OCI-LY3 (cell line): ENCODE results near the gene LHPP.

Experiments used
- H2AFZ ChIP-seq: fragments of 200-600, 300-600 bp; shearing (Covaris generic); 2 replicates; pipeline ENCODE4 v1.6.0; 2014; ENCODE audit warnings: antibody characterized with exemption, low read depth, low read length
- H3K27ac ChIP-seq: fragments of 200-600, 300-600 bp; sonication (generic); 2 replicates; pipeline ENCODE4 v1.5.1; 2014; ENCODE audit warnings: mild to moderate bottlenecking, low read length, moderate library complexity, mixed read lengths
- H3K27me3 ChIP-seq: fragments of 200-600, 300-600 bp; sonication (generic); 2 replicates; pipeline ENCODE4 v1.6.1; 2014; ENCODE audit warnings: low read depth, low read length, mixed read lengths
- H3K36me3 ChIP-seq: fragments of 200-600, 300-600 bp; sonication (generic); replicated peaks from 2 replicates; pipeline ENCODE3; 2014; ENCODE audit warnings: low read depth, low read length, mixed read lengths
- H3K4me1 ChIP-seq: fragments of 300-600, 200-600 bp; sonication (generic); 2 replicates; pipeline ENCODE4 v1.6.1; 2014; ENCODE audit warnings: low read length, mixed read lengths
- H3K4me2 ChIP-seq: fragments of 200-600, 300-600 bp; sonication (generic); 2 replicates; pipeline ENCODE4 v1.6.1; 2014; ENCODE audit warnings: low read length, mixed read lengths
- H3K4me3 ChIP-seq: fragments of 300-600, 200-600 bp; sonication (generic); 2 replicates; pipeline ENCODE4 v1.5.1; 2014; ENCODE audit warnings: antibody characterized with exemption, mild to moderate bottlenecking, low read length, moderate library complexity
- H3K79me2 ChIP-seq: fragments of 300-600, 200-600 bp; shearing (Covaris generic); 2 replicates; pipeline ENCODE4 v1.6.1; 2014; ENCODE audit warnings: mild to moderate bottlenecking, low read length, mixed read lengths
- H3K9ac ChIP-seq: fragments of 300-600, 200-600 bp; shearing (Covaris generic); 2 replicates; pipeline ENCODE4 v1.6.0; 2014; ENCODE audit warnings: mild to moderate bottlenecking, low read length, moderate library complexity
- H3K9me3 ChIP-seq: fragments of 200-600, 300-600 bp; shearing (Covaris generic); 2 replicates; pipeline ENCODE4 v1.6.1; 2014; ENCODE audit warnings: low read length, mixed read lengths; ENCODE audit not compliant: insufficient read depth
- H4K20me1 ChIP-seq: fragments of 200-600, 300-600 bp; sonication (generic); 2 replicates; pipeline ENCODE4 v1.6.1; 2016; ENCODE audit warnings: low read length, mixed read lengths; ENCODE audit not compliant: insufficient read depth
- CTCF ChIP-seq: fragments of 200-600, 300-600 bp; sonication (generic); IDR thresholded peaks from 2 replicates; pipeline ENCODE4 v1.5.1; 2014; ENCODE audit warnings: antibody characterized with exemption, low read length, low read depth
- EZH2phosphoT487 ChIP-seq: fragments of 200-600 bp; shearing (Covaris generic); IDR thresholded peaks from 2 replicates; pipeline ENCODE4 v1.6.1; 2018; ENCODE audit warnings: antibody characterized with exemption, mixed run types, low read depth

Gene LHPP

DNA sequence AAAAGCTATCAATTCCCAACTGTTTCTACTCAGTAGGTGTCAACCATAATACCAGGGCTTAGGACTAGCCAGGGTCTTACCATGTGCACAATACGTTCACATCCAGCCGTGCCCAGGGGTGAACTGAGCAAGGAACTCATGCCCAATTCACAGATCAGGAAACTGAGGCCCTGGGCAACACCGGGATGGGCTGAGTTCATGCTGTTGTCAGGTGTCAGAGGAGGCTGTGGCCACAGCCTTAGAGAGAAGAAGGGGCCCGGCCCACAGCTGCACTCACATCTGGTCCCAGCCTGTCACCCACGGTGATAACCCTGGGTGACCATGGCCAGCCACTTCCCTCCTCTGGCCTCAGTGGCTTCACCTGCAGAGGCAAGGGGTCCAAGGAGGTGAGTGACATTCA, 190.6 kb downstream of the LHPP start:
- Histone ChIP-seq H3K36me3 (peaks cover 3% of the 10 kb centered on the region), H3K27ac (no peak overlapping the region), H3K4me3 (no peak overlapping the region), H3K79me2 (peaks cover 3% of the 10 kb centered on the region; the same call in 1 of the 2 replicates), H3K4me2 (no peak overlapping the region), H3K9me3 (no peaks in the 10 kb centered on the region), H3K27me3 (no peaks in the 10 kb centered on the region), H3K4me1 (peaks cover 20% of the 10 kb centered on the region), H3K9ac (no peak overlapping the region), H4K20me1 (peaks cover 40% of the 10 kb centered on the region), H2AFZ (no peak overlapping the region)
- TF ChIP-seq EZH2phosphoT487 (no peak), CTCF (no peak)

GRCh38 chr10:124652701-124653100, 191.1 kb downstream of the LHPP start:
- no peak overlapping the region for H3K4me3 ChIP-seq
- H3K4me2 ChIP-seq: no peak overlapping the region
- peaks cover 1% of the 10 kb centered on the region; the same call in 1 of the 2 replicates for H3K79me2 ChIP-seq
- no peak overlapping the region for H3K9ac ChIP-seq
- no peak overlapping the region for H3K27ac ChIP-seq
- peaks cover 20% of the 10 kb centered on the region for H3K4me1 ChIP-seq
- peaks cover 46% of the 10 kb centered on the region for H4K20me1 ChIP-seq
- H2AFZ ChIP-seq: no peak overlapping the region
- H3K9me3 ChIP-seq: no peaks in the 10 kb centered on the region
- peaks cover 3% of the 10 kb centered on the region for H3K36me3 ChIP-seq
- TF ChIP-seq EZH2phosphoT487 (no peak), CTCF (no peak)
- H3K27me3 ChIP-seq: no peaks in the 10 kb centered on the region

DNA sequence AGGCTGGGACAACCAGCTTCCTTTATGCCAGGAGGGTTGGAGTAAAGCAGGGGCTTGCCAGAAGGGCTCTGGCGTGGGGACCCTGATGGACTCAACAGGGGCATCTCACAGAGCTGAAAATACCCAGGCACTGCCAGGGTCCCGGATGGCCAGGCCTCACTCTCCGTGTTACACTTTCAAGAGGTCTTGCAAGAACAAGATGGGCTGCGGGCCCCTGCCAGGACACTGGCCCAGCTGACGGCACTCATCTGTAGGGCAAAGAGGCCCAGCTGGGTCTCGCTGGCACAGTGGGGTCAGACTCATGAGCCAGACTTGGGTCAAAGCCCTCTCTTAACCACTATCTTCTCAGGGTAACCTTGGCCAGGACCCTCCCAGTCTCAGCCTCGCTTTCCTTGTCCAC, 191.7 kb downstream of the LHPP start:
- Histone ChIP-seq H3K79me2 (no peaks in the 10 kb centered on the region; the same call in 1 of the 2 replicates), H3K9me3 (no peaks in the 10 kb centered on the region), H2AFZ (no peak overlapping the region), H3K4me3 (no peak overlapping the region), H3K4me1 (peaks cover 16% of the 10 kb centered on the region), H3K36me3 (peaks cover 3% of the 10 kb centered on the region), H3K4me2 (no peak overlapping the region), H3K27ac (no peak overlapping the region), H4K20me1 (peaks cover 47% of the 10 kb centered on the region), H3K9ac (no peak overlapping the region), H3K27me3 (no peaks in the 10 kb centered on the region)
- TF ChIP-seq CTCF: no peak
- no peak for TF ChIP-seq EZH2phosphoT487

- H3K9ac ChIP-seq: no peak overlapping the region
- no peak overlapping the region for H3K27ac ChIP-seq
- H3K36me3 ChIP-seq: peaks cover 3% of the 10 kb centered on the region
- H3K27me3 ChIP-seq: no peaks in the 10 kb centered on the region
- peaks cover 16% of the 10 kb centered on the region for H3K4me1 ChIP-seq
- H3K4me2 ChIP-seq: no peak overlapping the region
- H3K9me3 ChIP-seq: no peaks in the 10 kb centered on the region
- peaks cover 48% of the 10 kb centered on the region for H4K20me1 ChIP-seq
- no peak overlapping the region for H2AFZ ChIP-seq
- TF ChIP-seq EZH2phosphoT487: no peak
- TF ChIP-seq CTCF: no peak
- H3K4me3 ChIP-seq: no peak overlapping the region
- peaks cover 4% of the 10 kb centered on the region; the same call in 1 of the 2 replicates for H3K79me2 ChIP-seq
Observed at GRCh38 chr10:124653811-124654651, 192.4 kb downstream of the LHPP start.
